PC-3 (cell line): ENCODE results near the gene MAST4. TPM values are rescaled to one million over a fixed set of nuclear protein-coding genes. Genes with fewer than 3 reads are reported as not detected.

Experiments used
- ATAC-seq: fragments of 200-7000 bp; cut with Tn5 transposase; 2 replicates; pipeline ENCODE4 v1.9.1; 2020; ENCODE audit warnings: mild to moderate bottlenecking, moderate library complexity
- BruUV-seq: library from RNA; stranded (reverse); fragments of 400-500 nt; replicated peaks from 2 replicates; lab custom pipeline; 2021; lab: Mats Ljungman, UMichigan
- CTCF ChIA-PET: fragments of 300-600 bp; sonication (Branson Sonifier 250); formaldehyde crosslinking; loops from one replicate; lab custom pipeline; 2022; ENCODE audit warnings: antibody characterized with exemption; lab: Charles Lee
- POLR2A ChIA-PET: fragments of 300-600 bp; sonication (Branson Sonifier 250); formaldehyde crosslinking; loops from one replicate; lab custom pipeline; 2022; ENCODE audit warnings: antibody characterized with exemption; ENCODE audit not compliant: unreplicated experiment; lab: Charles Lee
- DNase-seq: peaks from one replicate; pipeline ENCODE4 v3.0.0-alpha.2; 2015
- H2AFZ ChIP-seq: fragments of 300-600 bp; sonication (generic); 2 replicates; pipeline ENCODE4 v1.6.0; 2016; ENCODE audit warnings: antibody characterized with exemption, low read length
- H3F3A ChIP-seq: fragments of 300-600 bp; sonication (generic); one replicate; pipeline ENCODE4 v1.6.0; 2017; ENCODE audit warnings: antibody characterized with exemption, low read length, control low read depth, mild to moderate bottlenecking; ENCODE audit not compliant: unreplicated experiment
- H3K27ac ChIP-seq: fragments of 300-600 bp; sonication (generic); 2 replicates; pipeline ENCODE4 v1.5.1; 2016; ENCODE audit warnings: mild to moderate bottlenecking, low read length
- H3K27me3 ChIP-seq: fragments of 300-600 bp; sonication (generic); 2 replicates; pipeline ENCODE4 v1.6.1; 2016; ENCODE audit warnings: low read length, mixed read lengths
- H3K36me3 ChIP-seq: fragments of 300-600 bp; sonication (generic); 2 replicates; pipeline ENCODE4 v1.6.1; 2016; ENCODE audit warnings: low read depth, mixed run types, low read length, mixed read lengths
- H3K4me1 ChIP-seq: fragments of 300-600 bp; sonication (generic); 2 replicates; pipeline ENCODE4 v1.5.1; 2016; ENCODE audit warnings: low read length; ENCODE audit not compliant: insufficient read depth
- H3K4me2 ChIP-seq: fragments of 300-600 bp; sonication (generic); 2 replicates; pipeline ENCODE4 v1.6.0; 2016; ENCODE audit warnings: low read length
- H3K4me3 ChIP-seq: fragments of 300-600 bp; sonication (generic); 2 replicates; pipeline ENCODE4 v1.5.1; 2016; ENCODE audit warnings: mild to moderate bottlenecking, low read length, mixed read lengths
- H3K79me2 ChIP-seq: fragments of 300-600 bp; sonication (generic); 2 replicates; pipeline ENCODE4 v1.6.1; 2017; ENCODE audit warnings: low read length, mixed read lengths
- H3K9ac ChIP-seq: fragments of 300-600 bp; sonication (generic); 2 replicates; pipeline ENCODE4 v1.6.0; 2016; ENCODE audit warnings: mild to moderate bottlenecking, low read length
- H3K9me2 ChIP-seq: fragments of 300-600 bp; sonication (generic); replicated peaks from 2 replicates; pipeline ENCODE4 v1.6.1; 2016; ENCODE audit warnings: mixed run types, low read length, mixed read lengths
- H3K9me3 ChIP-seq: fragments of 300-600 bp; sonication (generic); 2 replicates; pipeline ENCODE4 v1.6.1; 2016; ENCODE audit warnings: low read length, mixed read lengths
- H4K20me1 ChIP-seq: fragments of 300-600 bp; sonication (generic); 2 replicates; pipeline ENCODE4 v1.6.1; 2016; ENCODE audit warnings: low read length, mixed read lengths
- EZH2 ChIP-seq: fragments of 300-600 bp; sonication (generic); IDR thresholded peaks from one replicate; pipeline ENCODE4 v1.6.1; 2017; ENCODE audit warnings: antibody characterized with exemption, mild to moderate bottlenecking, low read length; ENCODE audit not compliant: unreplicated experiment
- EZH2phosphoT487 ChIP-seq: fragments of 300-600 bp; sonication (generic); IDR thresholded peaks from 2 replicates; pipeline ENCODE4 v1.6.1; 2018; ENCODE audit warnings: mild to moderate bottlenecking, antibody characterized with exemption, low read length, borderline replicate concordance
- intact Hi-C: fragments of 100-400 bp; cut with micrococcal nuclease; formaldehyde crosslinking; loops from 2 replicates; pipeline ENCODE4 v1.9.0; 2023
- total RNA-seq: library from RNA; depleted of rRNA; stranded (reverse); fragments of >200 nt; gene quantifications from 2 replicates; pipeline ENCODE4 v1.2.3, GENCODE V29; 2014
- TF ChIP-seq, protein P1 (sequence below): fragments of 300-600 bp; sonication (generic); conservative IDR thresholded peaks from 2 replicates; pipeline ENCODE4 v1.5.1; 2017; ENCODE audit warnings: antibody characterized with exemption, low read depth, mild to moderate bottlenecking, low read length

Gene MAST4
- total RNA-seq, 1 experiment from 2014 or later = 7.9 TPM

DNA sequence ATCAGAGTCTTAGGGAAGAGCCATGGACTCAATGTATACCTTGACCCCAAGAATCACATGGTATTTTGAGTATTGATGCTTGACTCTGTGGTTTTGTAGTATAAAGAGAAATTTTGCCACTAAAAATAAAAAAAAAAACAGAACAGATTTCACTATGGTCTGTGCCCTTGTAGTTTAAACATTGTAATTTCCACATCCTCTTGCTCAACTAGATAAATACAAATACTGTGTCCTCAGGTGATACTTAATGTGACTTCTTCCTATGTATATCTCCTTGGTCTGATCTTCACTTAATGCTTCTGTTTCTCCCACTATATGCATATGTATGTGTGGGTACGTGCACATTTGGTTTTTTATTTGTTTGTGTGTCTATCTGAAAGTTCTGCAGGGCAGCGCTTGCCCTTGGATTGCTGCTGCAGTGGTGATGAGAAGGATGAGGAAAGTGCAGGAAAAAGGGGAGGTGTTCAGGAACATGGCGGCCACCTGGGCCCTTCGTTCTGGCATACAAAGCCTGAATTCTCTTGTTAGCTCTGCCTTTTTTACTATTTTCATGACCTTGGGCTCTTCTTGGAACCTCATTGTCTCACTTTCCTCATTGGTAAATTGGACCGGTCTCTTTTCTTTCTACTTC, 222.2 kb downstream of the MAST4 start:
- no TSS peak for BruUV-seq
- POLR2A ChIA-PET = no interaction called here
- Histone ChIP-seq H4K20me1 (no peaks in the 10 kb centered on the region), H3F3A (no peaks in the 10 kb centered on the region), H3K9me2 (no peaks in the 10 kb centered on the region), H2AFZ (no peak overlapping the region), H3K27me3 (no peaks in the 10 kb centered on the region), H3K9ac (no peak overlapping the region), H3K4me3 (no peak overlapping the region), H3K79me2 (no peaks in the 10 kb centered on the region), H3K9me3 (no peaks in the 10 kb centered on the region), H3K4me2 (no peak overlapping the region), H3K36me3 (no peaks in the 10 kb centered on the region; the same call in 1 of the 2 replicates), H3K4me1 (no peaks in the 10 kb centered on the region), H3K27ac (no peak overlapping the region)
- intact Hi-C loops = loop anchor here (10.0 kb wide), 1 partner anchor 186 kb away; no protein-coding TSS in a partner anchor
- CTCF ChIA-PET = no interaction called here
- ATAC-seq (no peak), DNase-seq (no peak)
- TF ChIP-seq EZH2 (no peak), EZH2phosphoT487 (no peak)
- TF ChIP-seq, protein P1, sequence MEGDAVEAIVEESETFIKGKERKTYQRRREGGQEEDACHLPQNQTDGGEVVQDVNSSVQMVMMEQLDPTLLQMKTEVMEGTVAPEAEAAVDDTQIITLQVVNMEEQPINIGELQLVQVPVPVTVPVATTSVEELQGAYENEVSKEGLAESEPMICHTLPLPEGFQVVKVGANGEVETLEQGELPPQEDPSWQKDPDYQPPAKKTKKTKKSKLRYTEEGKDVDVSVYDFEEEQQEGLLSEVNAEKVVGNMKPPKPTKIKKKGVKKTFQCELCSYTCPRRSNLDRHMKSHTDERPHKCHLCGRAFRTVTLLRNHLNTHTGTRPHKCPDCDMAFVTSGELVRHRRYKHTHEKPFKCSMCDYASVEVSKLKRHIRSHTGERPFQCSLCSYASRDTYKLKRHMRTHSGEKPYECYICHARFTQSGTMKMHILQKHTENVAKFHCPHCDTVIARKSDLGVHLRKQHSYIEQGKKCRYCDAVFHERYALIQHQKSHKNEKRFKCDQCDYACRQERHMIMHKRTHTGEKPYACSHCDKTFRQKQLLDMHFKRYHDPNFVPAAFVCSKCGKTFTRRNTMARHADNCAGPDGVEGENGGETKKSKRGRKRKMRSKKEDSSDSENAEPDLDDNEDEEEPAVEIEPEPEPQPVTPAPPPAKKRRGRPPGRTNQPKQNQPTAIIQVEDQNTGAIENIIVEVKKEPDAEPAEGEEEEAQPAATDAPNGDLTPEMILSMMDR = no peak

DNA sequence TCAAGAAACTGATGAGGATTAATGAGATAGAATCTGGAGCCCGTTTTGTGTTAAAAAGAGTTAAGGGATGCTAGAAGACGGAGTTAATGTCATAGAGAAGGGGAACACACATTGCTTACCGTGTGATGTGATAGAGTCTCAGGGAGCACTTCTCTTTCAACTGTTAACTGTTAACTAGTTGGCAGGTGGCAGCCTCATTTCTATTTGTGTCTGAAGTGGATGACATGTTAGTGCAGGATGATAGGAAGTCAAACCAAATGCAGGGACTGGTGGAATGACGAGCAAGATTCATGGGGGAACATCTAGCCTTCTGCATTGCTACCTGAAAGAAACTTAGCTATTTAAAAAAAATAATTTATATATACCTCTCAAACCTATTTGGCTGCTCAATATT, 222.7 kb downstream of the MAST4 start:
- Histone ChIP-seq H3K36me3 (no peaks in the 10 kb centered on the region; the same call in 1 of the 2 replicates), H3K27me3 (no peaks in the 10 kb centered on the region), H2AFZ (no peak overlapping the region), H4K20me1 (no peaks in the 10 kb centered on the region), H3K27ac (no peak overlapping the region), H3K9me3 (no peaks in the 10 kb centered on the region), H3K4me2 (no peak overlapping the region), H3K4me1 (no peaks in the 10 kb centered on the region), H3K9ac (no peak overlapping the region), H3K9me2 (no peaks in the 10 kb centered on the region), H3K4me3 (no peak overlapping the region), H3F3A (no peaks in the 10 kb centered on the region), H3K79me2 (no peaks in the 10 kb centered on the region)
- intact Hi-C loops = loop anchor here (10.0 kb wide), 1 partner anchor 186 kb away; no protein-coding TSS in a partner anchor
- ATAC-seq (no peak), DNase-seq (no peak)
- BruUV-seq = no TSS peak
- ChIA-PET CTCF (no interaction called here), POLR2A (no interaction called here)
- TF ChIP-seq EZH2 = no peak
- TF ChIP-seq, protein P1 = no peak
- no peak for TF ChIP-seq EZH2phosphoT487

DNA sequence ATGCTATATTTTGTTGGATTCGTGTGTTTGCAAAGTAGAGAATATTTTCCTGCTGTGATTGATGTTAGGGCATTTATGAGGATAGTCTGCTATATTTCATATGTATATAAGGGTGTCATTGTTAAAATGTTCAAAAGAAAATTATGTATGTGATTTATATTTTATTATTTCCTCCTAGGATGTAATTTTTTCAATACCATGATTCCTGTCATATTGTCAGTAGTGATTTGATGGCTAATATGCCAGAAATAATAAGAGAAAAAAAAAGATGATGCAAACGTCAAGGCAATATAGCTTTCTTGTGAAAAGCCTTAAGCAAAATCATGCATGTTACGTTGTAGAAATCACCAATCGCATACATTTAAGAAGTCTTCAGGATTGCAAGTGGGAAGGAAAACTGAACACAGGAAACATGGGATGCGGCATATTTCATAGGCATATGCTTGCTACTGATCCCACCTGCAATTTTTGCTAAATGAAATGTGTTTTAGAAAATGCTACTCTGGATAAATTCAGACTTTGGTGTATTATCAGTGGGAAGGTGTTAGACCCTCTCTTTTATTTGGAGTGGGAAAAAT, 224.5 kb downstream of the MAST4 start:
- H3K9ac ChIP-seq = no peak overlapping the region
- no peaks in the 10 kb centered on the region for H3F3A ChIP-seq
- DNase-seq (no peak), ATAC-seq (no peak)
- no peak overlapping the region for H3K4me3 ChIP-seq
- H3K27ac ChIP-seq = no peak overlapping the region
- BruUV-seq = no TSS peak
- ChIA-PET POLR2A (no interaction called here), CTCF (no interaction called here)
- H3K27me3 ChIP-seq = no peaks in the 10 kb centered on the region
- H4K20me1 ChIP-seq = no peaks in the 10 kb centered on the region
- no peak for TF ChIP-seq EZH2phosphoT487
- no peak for TF ChIP-seq EZH2
- TF ChIP-seq, protein P1 = no peak
- no peaks in the 10 kb centered on the region for H3K9me2 ChIP-seq
- no peak overlapping the region for H2AFZ ChIP-seq
- no peaks in the 10 kb centered on the region for H3K79me2 ChIP-seq
- intact Hi-C loops = no loop called here
- no peaks in the 10 kb centered on the region for H3K9me3 ChIP-seq
- no peaks in the 10 kb centered on the region for H3K4me1 ChIP-seq
- no peak overlapping the region for H3K4me2 ChIP-seq
- H3K36me3 ChIP-seq = no peaks in the 10 kb centered on the region
